GM12878 (cell line): Measurements from ENCODE around the gene CFDP1. TPM values are rescaled to one million over a fixed set of nuclear protein-coding genes. Genes with fewer than 3 reads are reported as not detected.

ENCODE experiments used
- ATAC-seq: fragments of 200-7000 bp; cut with Tn5 transposase; 3 replicates; pipeline ENCODE4 v1.9.1; 2020; ENCODE audit warnings: mild to moderate bottlenecking, moderate library complexity
- BruUV-seq: library from RNA; stranded (reverse); fragments of 400-500 nt; replicated peaks from 2 replicates; lab custom pipeline; 2021; lab: Mats Ljungman, UMichigan
- CTCF ChIA-PET: fragments of 300-600 bp; sonication (Branson Sonifier 250); formaldehyde crosslinking; extraction: SDS; loops from one replicate; lab custom pipeline; 2021; ENCODE audit warnings: inconsistent platforms; lab: Yijun Ruan, JAX
- POLR2A ChIA-PET: fragments of 350-600 bp; formaldehyde crosslinking; extraction: SDS; loops from one replicate; lab custom pipeline; 2021; ENCODE audit warnings: inconsistent platforms; lab: Charles Lee
- RAD21 ChIA-PET: fragments of 300-600 bp; sonication (Branson Sonifier 250); formaldehyde crosslinking; loops from one replicate; lab custom pipeline; 2023; ENCODE audit warnings: antibody characterized with exemption; ENCODE audit not compliant: unreplicated experiment; lab: Charles Lee
- SMC1A ChIA-PET: fragments of 300-600 bp; sonication (Branson Sonifier 250); formaldehyde crosslinking; loops from one replicate; lab custom pipeline; 2023; ENCODE audit not compliant: unreplicated experiment, uncharacterized antibody; lab: Charles Lee
- DNase-seq: peaks from one replicate; pipeline ENCODE4 v3.0.0-alpha.2; 2011; ENCODE audit warnings: low read depth, low spot score
- FAIRE-seq: peaks from 3 replicates; lab custom pipeline; 2011; peaks lifted over from hg19 to GRCh38; lab: Jason Lieb, UNC
- H2AFZ ChIP-seq: 2 replicates; pipeline ENCODE4 v1.6.0; 2011; ENCODE audit warnings: low read depth, low read length, control low read depth; ENCODE audit not compliant: control insufficient read depth
- H3K27ac ChIP-seq: 2 replicates; pipeline ENCODE4 v1.5.1; 2011; ENCODE audit warnings: control low read depth; ENCODE audit not compliant: control insufficient read depth, insufficient read depth
- H3K27me3 ChIP-seq, 2 experiments: replicated peaks in 1 of 2; 2 replicates each; pipeline versions ENCODE4 v1.6.0 to v1.6.1; 2011; ENCODE audit warnings: low read length in 1 of 2; ENCODE audit not compliant: control insufficient read depth in 2 of 2, insufficient read depth in 2 of 2
- H3K36me3 ChIP-seq, 2 experiments: 2 replicates each; pipeline ENCODE4 v1.5.1; 2011; ENCODE audit warnings: low read length in 1 of 2; ENCODE audit not compliant: control insufficient read depth in 2 of 2, insufficient read depth in 2 of 2
- H3K4me1 ChIP-seq: 2 replicates; pipeline ENCODE4 v1.6.1; 2011; ENCODE audit warnings: mild to moderate bottlenecking, low read length, moderate library complexity, mixed read lengths; ENCODE audit not compliant: control insufficient read depth, insufficient read depth
- H3K4me2 ChIP-seq: 2 replicates; pipeline ENCODE4 v1.6.0; 2011; ENCODE audit warnings: control low read depth; ENCODE audit not compliant: control insufficient read depth, insufficient read depth
- H3K4me3 ChIP-seq: fragments of 200-600 bp; sonication (generic); 2 replicates; pipeline ENCODE4 v1.5.1; 2016
- H3K79me2 ChIP-seq: 2 replicates; pipeline ENCODE4 v1.6.0; 2011; ENCODE audit warnings: low read length; ENCODE audit not compliant: control insufficient read depth, insufficient read depth
- H3K9ac ChIP-seq: 2 replicates; pipeline ENCODE4 v1.8.0; 2011; ENCODE audit warnings: low read length, control low read depth, mixed read lengths; ENCODE audit not compliant: control insufficient read depth, insufficient read depth
- H3K9me3 ChIP-seq: replicated peaks from 3 replicates; pipeline ENCODE4 v1.5.1; 2011; ENCODE audit warnings: mild to moderate bottlenecking, low read length; ENCODE audit not compliant: control insufficient read depth, insufficient read depth
- H4K20me1 ChIP-seq: 2 replicates; pipeline ENCODE4 v1.6.0; 2011; ENCODE audit not compliant: control insufficient read depth, insufficient read depth
- CEBPB ChIP-seq, 2 experiments: fragments of 150-350 bp in 1 of 2; IDR thresholded peaks; 2 replicates each; pipeline ENCODE4 v1.6.1; 2012 to 2014; ENCODE audit warnings: low read depth in 2 of 2, low read length in 2 of 2, borderline replicate concordance in 1 of 2, inconsistent platforms in 1 of 2
- EP300 ChIP-seq, 2 experiments: fragments of 150-350 bp in 1 of 2; IDR thresholded peaks; 2 replicates each; pipeline ENCODE4 v1.6.1; 2011 to 2012; ENCODE audit warnings: low read depth in 2 of 2, low read length in 2 of 2, borderline replicate concordance in 1 of 2, improper control_type of control experiment in 1 of 2, inconsistent platforms in 1 of 2; ENCODE audit not compliant: control insufficient read depth in 1 of 2
- PRDM15 ChIP-seq: fragments of 450-650 bp; formaldehyde crosslinking; IDR thresholded peaks from 2 replicates; pipeline ENCODE4 v1.4.0; 2020; ENCODE audit warnings: mild to moderate bottlenecking, moderate library complexity
- RAD21 ChIP-seq: IDR thresholded peaks from 2 replicates; pipeline ENCODE4 v1.6.1; 2011; ENCODE audit warnings: mild to moderate bottlenecking, low read depth, low read length, moderate library complexity; ENCODE audit not compliant: insufficient read depth
- USF1 ChIP-seq: IDR thresholded peaks from 2 replicates; pipeline ENCODE4 v1.6.1; 2011; ENCODE audit warnings: borderline replicate concordance, low read depth, mild to moderate bottlenecking, moderate library complexity, mixed read lengths, low read length; ENCODE audit not compliant: insufficient read depth; ENCODE audit errors: extremely low read length
- WRNIP1 ChIP-seq: IDR thresholded peaks from 2 replicates; pipeline ENCODE4 v1.6.1; 2011; ENCODE audit warnings: low read depth, low read length, improper control_type of control experiment, borderline replicate concordance
- YY1 ChIP-seq: IDR thresholded peaks from 2 replicates; pipeline ENCODE4 v1.6.1; 2011; ENCODE audit warnings: low read depth, mild to moderate bottlenecking, low read length
- ZNF622 ChIP-seq: fragments of 450-650 bp; IDR thresholded peaks from 2 replicates; pipeline ENCODE4 v1.6.1; 2017; ENCODE audit warnings: mild to moderate bottlenecking, inconsistent platforms
- WGBS: methylation state at CpG from one replicate; pipeline ENCODE4 v1.1.6; 2016; ENCODE audit warnings: low lambda C conversion rate; ENCODE audit not compliant: insufficient replicate concordance, insufficient coverage; ENCODE audit errors: missing lambda C conversion rate; 5-methylcytosine and 5-hydroxymethylcytosine counted together
- in situ Hi-C: fragments of 300-500 bp; cut with MboI; formaldehyde crosslinking; loops from 9 replicates; pipeline ENCODE4 v1.14.3; 2018; ENCODE audit warnings: mixed read lengths
- intact Hi-C: fragments of 100-400 bp; cut with micrococcal nuclease; formaldehyde crosslinking; loops from one replicate; pipeline ENCODE4 v1.14.2; 2022; ENCODE audit not compliant: unreplicated experiment
- polyA plus RNA-seq, 11 experiments: library from polyadenylated mRNA; depleted of rRNA in 4 of 11; unstranded in 6 of 11; stranded (reverse) in 5 of 11; fragments of >200 nt; fragmentation: Nextera tagmentation in 4 of 11; fragmentation: Illumina TruSeq in 1 of 11; extraction: Ambion mirVana in 4 of 11; extraction: Trizol in 1 of 11; gene quantifications; 1 replicate in 1 of 11; 2 replicates in 10 of 11; pipeline versions ENCODE4 v1.2.1 to v1.2.3, GENCODE V29; 2011 to 2016; ENCODE audit warnings: inconsistent platforms in 2 of 11, missing spikeins in 2 of 11, low read depth in 1 of 11
- total RNA-seq, 4 experiments: library from RNA; depleted of rRNA in 3 of 4; stranded (reverse); fragments of >200 nt in 3 of 4; fragmentation: Illumina TruSeq in 1 of 4; extraction: Trizol in 1 of 4; gene quantifications; 2 replicates each; pipeline versions ENCODE4 v1.2.1 to v1.2.3, GENCODE V29; 2013 to 2021

The CFDP1 gene
- total and polyA plus RNA-seq, 10 of the 15 experiments (the other 5 are each of a cell fraction or from before 2014, with no cell fraction given): 22.3 to 64.8 (median 36.7) TPM

DNA sequence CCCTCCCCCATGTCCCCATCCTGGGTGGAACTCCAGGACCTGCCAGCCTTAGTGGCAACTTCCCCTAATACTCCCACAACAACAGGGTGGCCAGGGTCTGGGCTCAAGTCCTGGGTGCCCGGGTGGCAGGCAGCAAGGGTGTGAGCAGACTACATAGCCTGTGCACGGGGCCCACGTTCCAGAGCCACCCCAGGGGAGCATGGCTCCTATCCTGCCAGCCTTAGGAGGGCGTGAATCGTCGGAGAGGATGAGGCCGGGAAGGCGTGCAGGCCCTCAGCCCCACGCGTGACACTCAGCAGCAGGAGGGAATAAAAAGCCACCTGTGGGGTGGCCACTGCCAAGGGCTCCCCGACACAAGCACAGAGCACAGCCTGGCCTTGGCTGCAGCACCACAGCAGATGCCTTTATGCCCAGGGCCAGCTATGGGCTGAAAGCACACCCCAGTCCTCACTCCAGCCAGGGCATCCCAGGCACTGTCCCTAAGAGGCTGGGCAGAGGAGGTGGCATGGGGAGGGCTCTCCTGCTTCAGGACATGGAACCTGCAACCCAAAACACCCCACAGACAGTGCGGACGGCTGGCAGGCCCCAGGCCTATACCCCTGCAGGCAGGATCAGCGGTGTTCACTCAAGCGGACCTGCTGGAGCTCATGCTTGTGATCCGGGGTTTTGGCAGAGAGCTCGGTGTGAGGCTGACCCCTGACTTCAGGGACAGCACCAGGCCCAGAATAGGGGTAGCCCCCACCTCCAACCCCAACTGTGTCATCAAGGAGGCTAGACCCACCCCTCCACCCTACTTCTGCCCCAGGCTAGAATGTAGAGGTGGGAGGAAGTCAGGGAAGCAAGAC is 184.5 kb downstream of the CFDP1 start:
- Histone ChIP-seq H3K9me3 (no peaks in the 10 kb centered on the region), H3K36me3 (no peaks in the 10 kb centered on the region), H3K4me3 (no peak overlapping the region), H4K20me1 (peaks cover 16% of the 10 kb centered on the region), H3K4me2 (no peak overlapping the region), H3K79me2 (no peaks in the 10 kb centered on the region; the same call in 1 of the 2 replicates), H3K27ac (no peak overlapping the region), H3K4me1 (peaks cover 24% of the 10 kb centered on the region), H3K27me3 (peaks cover 0 to 4% of the 10 kb centered on the region in 2 experiments; a peak in 1 of 4 replicates), H2AFZ (no peak overlapping the region), H3K9ac (no peak overlapping the region)
- BruUV-seq: no TSS peak
- no peak for ATAC-seq
- in situ Hi-C loops (no loop called here), intact Hi-C loops (no loop called here)
- no peak for TF ChIP-seq ZNF622
- TF ChIP-seq WRNIP1: no peak
- no peak for TF ChIP-seq YY1
- SMC1A ChIA-PET: interaction anchor here (1.6 kb wide), 1 partner anchor 133 kb away, joined by 5 read pairs; no protein-coding TSS in a partner anchor
- CTCF ChIA-PET: interaction anchor here (0.6 to 1.0 kb wide), 2 partner anchors 49 to 271 kb away, joined by 3 read pairs; no protein-coding TSS in a partner anchor
- WGBS: 77% methylated on average over 17 of the region's 17 CpGs
- FAIRE-seq: no peak
- RAD21 ChIA-PET: no interaction called here
- no peak for DNase-seq
- POLR2A ChIA-PET: interaction anchor here (0.6 to 1.6 kb wide), 2 partner anchors 11 to 56 kb away, joined by 3 to 6 read pairs; no protein-coding TSS in a partner anchor

GRCh38 chr16:75248142-75248535 is 185.2 kb downstream of the CFDP1 start:
- intact Hi-C loops (no loop called here), in situ Hi-C loops (no loop called here)
- peaks cover 14% of the 10 kb centered on the region for H4K20me1 ChIP-seq
- no peak overlapping the region for H3K4me2 ChIP-seq
- H3K79me2 ChIP-seq: no peaks in the 10 kb centered on the region; the same call in 1 of the 2 replicates
- no TSS peak for BruUV-seq
- no peaks in the 10 kb centered on the region for H3K36me3 ChIP-seq
- ChIA-PET CTCF (interaction anchor here (0.6 kb wide), 2 partner anchors 57 to 269 kb away, joined by 3 read pairs; no protein-coding TSS in a partner anchor), POLR2A (interaction anchor here (0.6 kb wide), 1 partner anchor 11 kb away, joined by 3 read pairs; no protein-coding TSS in a partner anchor), RAD21 (interaction anchor here (1.0 kb wide), 1 partner anchor 132 kb away, joined by 3 read pairs; no protein-coding TSS in a partner anchor), SMC1A (interaction anchor here (1.0 kb wide), 1 partner anchor 9 kb away, joined by 3 read pairs; no protein-coding TSS in a partner anchor)
- no peak overlapping the region for H2AFZ ChIP-seq
- peaks cover 0 to 4% of the 10 kb centered on the region in 2 experiments; a peak in 1 of 4 replicates for H3K27me3 ChIP-seq
- ATAC-seq (no peak), FAIRE-seq (no peak), DNase-seq (no peak)
- no peak overlapping the region for H3K9ac ChIP-seq
- H3K4me1 ChIP-seq: peaks cover 24% of the 10 kb centered on the region
- H3K4me3 ChIP-seq: no peak overlapping the region
- H3K27ac ChIP-seq: no peak overlapping the region
- WGBS: 68% methylated on average over 13 of the region's 13 CpGs
- H3K9me3 ChIP-seq: no peaks in the 10 kb centered on the region
- no peak for TF ChIP-seq EP300 (IDR thresholded peaks at IDR 0.05; ENCODE audit: borderline replicate concordance in 1 of 2, control insufficient read depth in 1 of 2, low read depth in 2 of 2, low read length in 2 of 2)
- no peak for TF ChIP-seq RAD21
- TF ChIP-seq USF1: no peak
- TF ChIP-seq PRDM15 (CRISPR knock-in tag): no peak
- no peak for TF ChIP-seq CEBPB (IDR thresholded peaks at IDR 0.05; ENCODE audit: borderline replicate concordance in 1 of 2, low read depth in 2 of 2, low read length in 2 of 2)
